DOHH2 (cell line): ENCODE results near the gene SLC6A1.

Experiments
- H3F3A ChIP-seq: fragments of 200-600 bp; sonication (generic), shearing (Covaris generic); 2 replicates; pipeline ENCODE4 v1.6.0; 2016; ENCODE audit warnings: antibody characterized with exemption, mild to moderate bottlenecking; ENCODE audit not compliant: control insufficient read depth, insufficient read depth
- H3K27ac ChIP-seq: fragments of 200-600 bp; sonication (generic); 2 replicates; pipeline ENCODE4 v1.5.1; 2014; ENCODE audit warnings: low read depth, mild to moderate bottlenecking, low read length, moderate library complexity
- H3K27me3 ChIP-seq: fragments of 200-600 bp; sonication (generic); 2 replicates; pipeline ENCODE4 v1.6.1; 2014; ENCODE audit warnings: mild to moderate bottlenecking, low read length, mixed read lengths; ENCODE audit not compliant: control insufficient read depth
- H3K36me3 ChIP-seq: fragments of 200-600 bp; sonication (generic); 2 replicates; pipeline ENCODE4 v1.6.1; 2014; ENCODE audit warnings: mild to moderate bottlenecking, low read length, moderate library complexity, mixed read lengths; ENCODE audit not compliant: control insufficient read depth
- H3K4me1 ChIP-seq: fragments of 200-600 bp; sonication (generic); 2 replicates; pipeline ENCODE4 v1.6.1; 2014; ENCODE audit warnings: mild to moderate bottlenecking, low read length, mixed read lengths; ENCODE audit not compliant: control insufficient read depth
- H3K4me2 ChIP-seq: fragments of 200-600 bp; sonication (generic); 2 replicates; pipeline ENCODE4 v1.6.0; 2014; ENCODE audit warnings: mild to moderate bottlenecking, low read length, moderate library complexity
- H3K4me3 ChIP-seq: fragments of 200-600 bp; sonication (generic); 2 replicates; pipeline ENCODE4 v1.5.1; 2014; ENCODE audit warnings: mild to moderate bottlenecking, low read length, mixed read lengths
- H3K79me2 ChIP-seq: fragments of 200-600 bp; sonication (generic); 2 replicates; pipeline ENCODE4 v1.6.1; 2014; ENCODE audit warnings: mild to moderate bottlenecking, low read length, mixed read lengths; ENCODE audit not compliant: control insufficient read depth
- H3K9me2 ChIP-seq: fragments of 200-600 bp; sonication (generic); replicated peaks from 2 replicates; pipeline ENCODE4 v1.6.1; 2014; ENCODE audit warnings: mild to moderate bottlenecking, low read length, mixed read lengths; ENCODE audit not compliant: control insufficient read depth
- H3K9me3 ChIP-seq: fragments of 200-600 bp; sonication (generic); 2 replicates; pipeline ENCODE4 v1.6.1; 2014; ENCODE audit warnings: antibody characterized with exemption, low read length, mixed read lengths; ENCODE audit not compliant: control insufficient read depth, insufficient read depth
- H4K20me1 ChIP-seq: fragments of 200-600 bp; sonication (generic); 2 replicates; pipeline ENCODE4 v1.6.0; 2014; ENCODE audit warnings: low read depth, mild to moderate bottlenecking, antibody characterized with exemption, low read length, moderate library complexity; ENCODE audit not compliant: control insufficient read depth, insufficient read depth
- EZH2phosphoT487 ChIP-seq: fragments of 200-600 bp; sonication (generic); IDR thresholded peaks from 2 replicates; pipeline ENCODE4 v1.6.1; 2017; ENCODE audit warnings: borderline replicate concordance, mild to moderate bottlenecking, antibody characterized with exemption, low read length, moderate library complexity, mixed read lengths
- TF ChIP-seq, protein P1 (sequence below): fragments of 200-600 bp; sonication (generic); IDR thresholded peaks from one replicate; pipeline ENCODE4 v1.5.1; 2014; ENCODE audit warnings: antibody characterized with exemption, mild to moderate bottlenecking, low read depth, low read length; ENCODE audit not compliant: poor library complexity, severe bottlenecking

The SLC6A1 gene

DNA sequence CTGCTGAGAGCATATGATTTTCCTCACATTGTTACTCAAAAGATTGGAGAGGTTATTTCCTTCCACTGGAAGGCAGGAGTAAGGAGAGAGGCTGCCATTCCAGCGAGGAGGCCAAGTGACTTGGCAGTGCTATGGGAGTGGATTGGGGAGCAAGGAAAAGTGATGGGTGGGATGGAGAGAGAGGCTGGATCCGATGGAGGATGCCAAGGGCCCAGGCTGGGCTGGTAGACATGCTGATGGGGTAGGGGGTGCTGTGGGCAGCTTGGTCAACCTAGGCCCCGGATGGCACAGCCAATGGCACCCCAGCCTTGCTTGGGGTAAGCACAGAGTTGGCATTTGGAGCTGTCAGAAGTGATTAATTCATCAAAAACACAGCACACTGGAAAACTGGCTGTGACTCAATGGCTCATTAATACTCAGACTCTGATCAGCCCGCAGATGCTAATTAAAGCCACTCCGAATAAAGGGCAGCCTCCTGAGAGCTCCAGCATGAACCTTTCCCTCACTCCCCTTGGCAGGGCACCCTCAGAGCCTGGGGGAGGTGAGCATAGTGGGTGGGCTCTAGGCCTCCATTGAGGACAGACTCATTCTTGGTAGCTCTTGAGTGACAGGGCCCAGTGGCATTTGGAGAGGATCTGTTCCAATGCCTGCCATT lies 22.1 kb upstream of the SLC6A1 start:
- H3K79me2 ChIP-seq, result no peaks in the 10 kb centered on the region
- H3K4me1 ChIP-seq, result no peaks in the 10 kb centered on the region
- no peaks in the 10 kb centered on the region for H3K9me2 ChIP-seq
- H3K4me3 ChIP-seq, result no peak overlapping the region
- no peaks in the 10 kb centered on the region for H3K27me3 ChIP-seq
- H3K9me3 ChIP-seq, result peaks cover 1% of the 10 kb centered on the region; the same call in 1 of the 2 replicates
- TF ChIP-seq EZH2phosphoT487, result no peak
- TF ChIP-seq, protein P1, sequence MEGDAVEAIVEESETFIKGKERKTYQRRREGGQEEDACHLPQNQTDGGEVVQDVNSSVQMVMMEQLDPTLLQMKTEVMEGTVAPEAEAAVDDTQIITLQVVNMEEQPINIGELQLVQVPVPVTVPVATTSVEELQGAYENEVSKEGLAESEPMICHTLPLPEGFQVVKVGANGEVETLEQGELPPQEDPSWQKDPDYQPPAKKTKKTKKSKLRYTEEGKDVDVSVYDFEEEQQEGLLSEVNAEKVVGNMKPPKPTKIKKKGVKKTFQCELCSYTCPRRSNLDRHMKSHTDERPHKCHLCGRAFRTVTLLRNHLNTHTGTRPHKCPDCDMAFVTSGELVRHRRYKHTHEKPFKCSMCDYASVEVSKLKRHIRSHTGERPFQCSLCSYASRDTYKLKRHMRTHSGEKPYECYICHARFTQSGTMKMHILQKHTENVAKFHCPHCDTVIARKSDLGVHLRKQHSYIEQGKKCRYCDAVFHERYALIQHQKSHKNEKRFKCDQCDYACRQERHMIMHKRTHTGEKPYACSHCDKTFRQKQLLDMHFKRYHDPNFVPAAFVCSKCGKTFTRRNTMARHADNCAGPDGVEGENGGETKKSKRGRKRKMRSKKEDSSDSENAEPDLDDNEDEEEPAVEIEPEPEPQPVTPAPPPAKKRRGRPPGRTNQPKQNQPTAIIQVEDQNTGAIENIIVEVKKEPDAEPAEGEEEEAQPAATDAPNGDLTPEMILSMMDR, result no peak
- H4K20me1 ChIP-seq, result no peaks in the 10 kb centered on the region
- H3K27ac ChIP-seq, result no peak overlapping the region
- H3F3A ChIP-seq, result no peaks in the 10 kb centered on the region
- H3K36me3 ChIP-seq, result no peaks in the 10 kb centered on the region
- H3K4me2 ChIP-seq, result no peak overlapping the region

- Histone ChIP-seq H4K20me1 (no peaks in the 10 kb centered on the region), H3F3A (no peaks in the 10 kb centered on the region)
Observed at GRCh38 chr3:10972072-10972782, 20.3 kb upstream of the SLC6A1 start.

GRCh38 chr3:10973046-10973595 lies 19.4 kb upstream of the SLC6A1 start:
- TF ChIP-seq EZH2phosphoT487, result no peak
- TF ChIP-seq, protein P1, result no peak
- no peaks in the 10 kb centered on the region for H3K79me2 ChIP-seq

More at GRCh38 chr3:10972072-10972782, 20.3 kb upstream of the SLC6A1 start:
- no peaks in the 10 kb centered on the region for H3K9me2 ChIP-seq
- TF ChIP-seq EZH2phosphoT487, result no peak
- TF ChIP-seq, protein P1, result no peak
- H3K4me2 ChIP-seq, result no peak overlapping the region
- H3K4me1 ChIP-seq, result no peaks in the 10 kb centered on the region
- H3K27me3 ChIP-seq, result no peaks in the 10 kb centered on the region
- H3K9me3 ChIP-seq, result peaks cover 9% of the 10 kb centered on the region; the same call in 1 of the 2 replicates
- H3K27ac ChIP-seq, result no peak overlapping the region
- no peaks in the 10 kb centered on the region for H3K36me3 ChIP-seq
- H3K4me3 ChIP-seq, result no peak overlapping the region
- H3K79me2 ChIP-seq, result no peaks in the 10 kb centered on the region

More at GRCh38 chr3:10973046-10973595, 19.4 kb upstream of the SLC6A1 start:
- H3K9me2 ChIP-seq, result no peaks in the 10 kb centered on the region
- H3K36me3 ChIP-seq, result no peaks in the 10 kb centered on the region
- no peaks in the 10 kb centered on the region for H4K20me1 ChIP-seq
- no peak overlapping the region for H3K4me2 ChIP-seq
- H3K27me3 ChIP-seq, result no peaks in the 10 kb centered on the region
- H3K27ac ChIP-seq, result no peak overlapping the region
- H3K4me1 ChIP-seq, result no peaks in the 10 kb centered on the region
- H3K4me3 ChIP-seq, result no peak overlapping the region
- no peaks in the 10 kb centered on the region for H3F3A ChIP-seq
- peaks cover 9% of the 10 kb centered on the region; the same call in 1 of the 2 replicates for H3K9me3 ChIP-seq
